GM23248 (cell line): ENCODE results near the gene INO80D. TPM values are rescaled to one million over a fixed set of nuclear protein-coding genes. Genes with fewer than 3 reads are reported as not detected.
A peak's percentile ranks its signal among the peaks of the same experiment; 100 is the strongest.
"Not testable (repeated sequence)": the region's sequence is repeated elsewhere in the genome, so short reads cannot be mapped to it uniquely, and the experiment has no call there.

Experiments used
- DNase-seq: peaks from one replicate; pipeline ENCODE4 v3.0.0-alpha.2; 2015
- H2AFZ ChIP-seq: fragments of 200-600 bp; sonication (generic); 2 replicates; pipeline ENCODE4 v1.6.1; 2016; ENCODE audit warnings: antibody characterized with exemption
- H3F3A ChIP-seq: fragments of 200-600 bp; sonication (generic); 2 replicates; pipeline ENCODE4 v1.6.1; 2016; ENCODE audit warnings: mild to moderate bottlenecking, antibody characterized with exemption, mixed run types; ENCODE audit not compliant: insufficient read depth
- H3K27ac ChIP-seq: fragments of 200-600 bp; sonication (generic); 2 replicates; pipeline ENCODE4 v1.5.1; 2016; ENCODE audit warnings: mild to moderate bottlenecking
- H3K27me3 ChIP-seq: fragments of 200-600 bp; sonication (generic); replicated peaks from 2 replicates; pipeline ENCODE4 v1.6.1; 2016; ENCODE audit warnings: mild to moderate bottlenecking; ENCODE audit not compliant: insufficient read depth
- H3K36me3 ChIP-seq: fragments of 200-600 bp; sonication (generic); 2 replicates; pipeline ENCODE4 v1.6.1; 2016; ENCODE audit warnings: low read depth, mild to moderate bottlenecking
- H3K4me1 ChIP-seq: fragments of 200-600 bp; sonication (generic); 2 replicates; pipeline ENCODE4 v1.6.1; 2016; ENCODE audit warnings: mild to moderate bottlenecking; ENCODE audit not compliant: insufficient read depth
- H3K4me2 ChIP-seq: fragments of 200-600 bp; sonication (generic); one replicate; pipeline ENCODE4 v1.6.1; 2016; ENCODE audit warnings: mild to moderate bottlenecking; ENCODE audit not compliant: unreplicated experiment
- H3K4me3 ChIP-seq: fragments of 200-600 bp; sonication (generic); 2 replicates; pipeline ENCODE4 v1.5.1; 2016; ENCODE audit warnings: mild to moderate bottlenecking
- H3K79me2 ChIP-seq: fragments of 200-600 bp; sonication (generic); 2 replicates; pipeline ENCODE4 v1.6.1; 2016; ENCODE audit warnings: mild to moderate bottlenecking; ENCODE audit not compliant: insufficient read depth
- H3K9ac ChIP-seq: fragments of 200-600 bp; sonication (generic); 2 replicates; pipeline ENCODE4 v1.6.1; 2016; ENCODE audit warnings: mild to moderate bottlenecking
- H3K9me2 ChIP-seq: fragments of 200-600 bp; sonication (generic); 2 replicates; pipeline ENCODE4 v1.6.1; 2016; ENCODE audit warnings: mixed run types, mild to moderate bottlenecking, moderate library complexity; ENCODE audit not compliant: insufficient read depth
- H3K9me3 ChIP-seq: fragments of 200-600 bp; sonication (generic); one replicate; pipeline ENCODE4 v1.6.1; 2017; ENCODE audit warnings: low read depth
- H4K20me1 ChIP-seq: fragments of 200-600 bp; sonication (generic); 2 replicates; pipeline ENCODE4 v1.6.0; 2016; ENCODE audit not compliant: insufficient read depth
- EZH2 ChIP-seq: fragments of 200-600 bp; sonication (generic); IDR thresholded peaks from 2 replicates; pipeline ENCODE4 v1.6.1; 2018; ENCODE audit warnings: antibody characterized with exemption, mild to moderate bottlenecking; ENCODE audit not compliant: insufficient read depth, poor library complexity, severe bottlenecking
- EZH2phosphoT487 ChIP-seq: fragments of 200-600 bp; sonication (generic); IDR thresholded peaks from 2 replicates; pipeline ENCODE4 v1.6.1; 2018; ENCODE audit warnings: antibody characterized with exemption, moderate library complexity, mild to moderate bottlenecking, low read depth; ENCODE audit not compliant: insufficient read depth
- WGBS, 2 experiments: methylation state at CpG; one replicate each; pipeline ENCODE4 v1.1.6; 2015 to 2017; ENCODE audit warnings: low lambda C conversion rate in 2 of 2, low coverage in 1 of 2; ENCODE audit errors: missing lambda C conversion rate in 2 of 2; 5-methylcytosine and 5-hydroxymethylcytosine counted together
- in situ Hi-C: fragments of 300-500 bp; cut with MboI; formaldehyde crosslinking; loops from 2 replicates; pipeline ENCODE4 v1.15.0; 2020
- polyA plus RNA-seq: library from polyadenylated mRNA; unstranded; fragments of >200 nt; fragmentation: Nextera tagmentation; extraction: Ambion mirVana; gene quantifications from 2 replicates; pipeline ENCODE4 v1.2.1, GENCODE V29; 2016
- total RNA-seq: library from RNA; depleted of rRNA; stranded (reverse); fragments of >200 nt; shearing (Covaris generic); gene quantifications from 2 replicates; pipeline ENCODE4 v1.2.3, GENCODE V29; 2014; rRNA removed

Gene INO80D, protein sequence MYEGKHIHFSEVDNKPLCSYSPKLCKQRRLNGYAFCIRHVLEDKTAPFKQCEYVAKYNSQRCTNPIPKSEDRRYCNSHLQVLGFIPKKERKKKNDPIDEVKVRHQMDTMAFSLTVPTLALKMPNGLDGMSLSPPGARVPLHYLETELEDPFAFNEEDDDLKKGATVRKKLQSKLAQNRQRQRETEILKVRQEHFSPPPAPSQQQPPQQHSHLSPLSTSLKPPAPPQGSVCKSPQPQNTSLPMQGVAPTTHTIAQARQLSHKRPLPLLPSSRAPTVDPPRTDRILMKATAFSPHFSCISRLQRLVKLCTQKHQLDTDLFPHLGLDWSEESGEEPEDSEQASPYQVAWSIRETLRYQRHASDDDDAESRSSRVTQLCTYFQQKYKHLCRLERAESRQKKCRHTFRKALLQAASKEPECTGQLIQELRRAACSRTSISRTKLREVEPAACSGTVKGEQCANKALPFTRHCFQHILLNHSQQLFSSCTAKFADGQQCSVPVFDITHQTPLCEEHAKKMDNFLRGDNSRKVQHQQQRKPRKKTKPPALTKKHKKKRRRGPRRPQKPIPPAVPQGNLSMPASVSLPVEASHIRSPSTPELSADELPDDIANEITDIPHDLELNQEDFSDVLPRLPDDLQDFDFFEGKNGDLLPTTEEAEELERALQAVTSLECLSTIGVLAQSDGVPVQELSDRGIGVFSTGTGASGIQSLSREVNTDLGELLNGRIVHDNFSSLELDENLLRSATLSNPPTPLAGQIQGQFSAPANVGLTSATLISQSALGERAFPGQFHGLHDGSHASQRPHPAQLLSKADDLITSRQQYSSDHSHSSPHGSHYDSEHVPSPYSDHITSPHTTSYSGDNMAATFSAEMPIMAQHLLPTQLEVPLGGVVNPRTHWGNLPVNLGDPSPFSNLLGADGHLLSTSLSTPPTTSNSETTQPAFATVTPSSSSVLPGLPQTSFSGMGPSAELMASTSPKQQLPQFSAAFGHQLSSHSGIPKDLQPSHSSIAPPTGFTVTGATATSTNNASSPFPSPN
- 4.7 and 4.8 TPM in 2 replicates for total RNA-seq
- polyA plus RNA-seq = 3.0 and 3.4 TPM in 2 replicates

DNA sequence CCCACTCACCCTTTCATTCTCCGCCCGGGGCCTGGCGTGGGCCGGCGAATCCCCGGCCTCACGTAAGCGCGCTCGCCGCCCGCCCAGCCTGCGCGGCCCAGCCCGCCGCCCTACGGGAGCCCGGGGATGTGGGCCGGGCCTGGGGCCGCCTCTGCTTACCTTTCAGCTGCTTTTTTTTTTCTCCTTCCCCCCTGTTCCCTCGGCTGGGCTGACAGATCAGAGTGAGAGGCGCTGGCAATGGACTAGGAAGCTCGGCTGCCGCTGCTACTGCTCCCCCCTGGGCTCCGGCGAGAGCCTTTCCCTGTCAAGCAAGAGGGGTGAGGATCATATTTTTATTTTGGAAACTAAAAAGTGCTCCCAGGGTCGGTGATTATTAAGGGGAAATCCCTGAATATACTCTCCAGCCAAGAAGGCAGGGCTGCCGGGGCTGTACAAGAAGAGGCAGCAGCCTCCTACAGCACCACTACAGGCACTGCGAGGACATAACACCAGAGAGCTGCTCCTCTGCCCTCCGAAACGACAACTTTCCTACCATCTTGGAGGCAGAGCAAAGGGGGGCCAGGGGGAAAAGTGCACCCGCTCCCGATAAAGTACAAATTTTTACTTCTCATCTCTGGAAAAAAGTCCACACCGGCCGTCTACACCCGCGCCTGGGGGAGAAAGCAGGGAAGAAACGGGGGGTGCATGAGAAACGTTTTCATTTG, at the start of gene INO80D:
Gene INO80D, minus strand, starts transcription at position 433 of the 704 bp plus-strand sequence. CDS start 23,158 bp downstream, outside the sequence.
- in situ Hi-C loops = no loop called here
- Histone ChIP-seq H3F3A (peaks cover 40% of the 10 kb centered on the region), H3K36me3 (no peaks in the 10 kb centered on the region), H3K9me2 (no peaks in the 10 kb centered on the region), H4K20me1 (no peaks in the 10 kb centered on the region), H3K27ac (peak within 1 kb of the TSS; percentile 96), H3K4me3 (peak within 1 kb of the TSS; percentile 92), H3K9ac (peak within 1 kb of the TSS; percentile 97), H3K4me2 (peak within 1 kb of the TSS; percentile 99), H3K27me3 (no peaks in the 10 kb centered on the region), H3K4me1 (0 out of 2 replicates have a peak, but pooled peaks cover 19% of the 10 kb centered on the region), H3K9me3 (no peaks in the 10 kb centered on the region), H2AFZ (peak within 1 kb of the TSS; percentile 92), H3K79me2 (peaks cover 82% of the 10 kb centered on the region)
- TF ChIP-seq EZH2phosphoT487 (no peak), EZH2 (no peak)
- DNase-seq = peak; percentile 91
- 1% methylated on average over 32 to 39 of the region's 39 CpGs for WGBS, 2 experiments

DNA sequence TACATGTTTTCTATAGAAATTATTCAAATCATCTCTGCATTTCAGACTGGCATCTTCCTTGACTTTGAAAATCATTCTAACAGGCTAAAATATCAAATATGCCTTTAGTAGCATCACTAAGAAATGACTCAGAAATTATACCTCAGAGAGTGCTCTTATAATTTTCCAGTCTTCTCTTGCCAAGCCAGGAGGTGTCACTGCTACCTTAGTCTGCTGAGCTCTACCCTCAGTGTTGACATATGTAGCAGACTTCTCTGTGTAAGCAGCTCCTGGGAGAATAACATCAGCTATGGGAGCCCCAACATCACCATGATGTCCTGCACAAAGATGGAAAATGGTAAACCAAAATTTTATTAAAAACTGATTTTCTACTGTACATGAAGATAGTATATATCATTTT, 41.7 kb upstream of the INO80D start:
- no peak for TF ChIP-seq EZH2phosphoT487
- TF ChIP-seq EZH2 = no peak
- no peaks in the 10 kb centered on the region for H3K9me3 ChIP-seq
- in situ Hi-C loops = no loop called here
- no peaks in the 10 kb centered on the region for H3K4me1 ChIP-seq
- H3K9me2 ChIP-seq = no peaks in the 10 kb centered on the region
- H4K20me1 ChIP-seq = no peaks in the 10 kb centered on the region
- H3K4me2 ChIP-seq = no peak overlapping the region
- H3K4me3 ChIP-seq = no peak overlapping the region
- H2AFZ ChIP-seq = no peak overlapping the region
- no peaks in the 10 kb centered on the region for H3K79me2 ChIP-seq
- H3F3A ChIP-seq = no peaks in the 10 kb centered on the region
- H3K27ac ChIP-seq = no peak overlapping the region
- peak; percentile 20 for DNase-seq
- no peaks in the 10 kb centered on the region for H3K27me3 ChIP-seq
- peaks cover 69% of the 10 kb centered on the region for H3K36me3 ChIP-seq
- no peak overlapping the region for H3K9ac ChIP-seq

DNA sequence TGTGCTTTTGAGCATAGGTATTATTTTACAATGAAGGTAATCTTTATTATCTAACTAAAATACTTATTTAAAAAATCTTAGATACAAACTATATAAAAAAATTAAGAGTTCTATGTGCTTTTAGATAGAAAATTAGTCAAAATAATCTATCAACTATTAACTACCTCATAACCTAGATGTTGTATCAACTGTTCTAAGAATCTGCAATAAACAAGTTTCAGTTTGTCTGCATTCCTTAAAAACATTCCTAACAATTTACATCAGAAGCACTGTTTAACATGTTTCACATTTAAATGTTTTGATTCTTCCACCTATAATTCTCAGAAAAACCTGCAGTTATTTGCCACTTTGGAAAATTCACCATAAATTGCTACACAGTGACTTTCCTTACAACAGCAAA, 39.9 kb upstream of the INO80D start:
- Histone ChIP-seq H3K4me2 (no peak overlapping the region), H3K4me3 (no peak overlapping the region), H4K20me1 (no peaks in the 10 kb centered on the region), H3K79me2 (no peaks in the 10 kb centered on the region), H3K4me1 (no peaks in the 10 kb centered on the region), H3K27ac (no peak overlapping the region), H3K27me3 (no peaks in the 10 kb centered on the region), H3F3A (no peaks in the 10 kb centered on the region), H3K9me3 (no peaks in the 10 kb centered on the region), H3K9ac (no peak overlapping the region), H2AFZ (no peak overlapping the region), H3K36me3 (peaks cover 66% of the 10 kb centered on the region), H3K9me2 (no peaks in the 10 kb centered on the region)
- DNase-seq = no peak
- in situ Hi-C loops = no loop called here
- TF ChIP-seq EZH2phosphoT487 (no peak), EZH2 (no peak)

DNA sequence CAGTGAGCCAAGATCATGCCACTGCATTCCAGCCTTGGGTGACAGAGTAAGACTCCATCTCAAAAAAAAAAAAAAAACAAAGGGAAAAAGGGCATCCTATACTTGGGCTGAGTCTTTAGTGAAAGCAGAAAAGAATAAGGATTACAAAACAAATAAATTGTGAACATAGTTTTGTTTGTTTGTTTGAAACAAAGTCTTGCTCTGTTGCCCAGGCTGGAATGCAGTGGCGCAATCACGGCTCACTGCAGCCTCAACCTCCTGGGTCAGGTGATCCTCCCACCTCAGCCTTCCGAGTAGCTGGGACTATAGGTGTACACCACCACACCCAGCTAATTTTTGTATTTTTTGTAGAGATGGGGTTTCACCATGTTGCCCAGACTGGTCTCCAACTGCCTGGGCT, 36.6 kb upstream of the INO80D start:
- H3K27ac ChIP-seq, H3F3A ChIP-seq, H2AFZ ChIP-seq, H3K9ac ChIP-seq, in situ Hi-C loops, H4K20me1 ChIP-seq, H3K79me2 ChIP-seq, DNase-seq, H3K4me2 ChIP-seq, H3K4me3 ChIP-seq, H3K27me3 ChIP-seq, H3K9me3 ChIP-seq, H3K4me1 ChIP-seq, H3K9me2 ChIP-seq: not testable (repeated sequence)
- WGBS, 2 experiments = 92 to 100% methylated on average over 3 of the region's 3 CpGs
- peaks cover 54% of the 10 kb centered on the region for H3K36me3 ChIP-seq
